Lower leg skin (tissue), 4 donors: ENCODE data around the gene MDK. TPM values are rescaled to one million over a fixed set of nuclear protein-coding genes. Genes with fewer than 3 reads are reported as not detected.

ENCODE experiments used
- DNase-seq, 2 donors: peaks; one replicate each; pipeline ENCODE4 v3.0.0-alpha.2; 2019; ENCODE audit warnings: low spot score in 2 of 2
- H3K4me3 ChIP-seq: fragments of 200-600 bp; sonication (generic); 2 replicates; pipeline ENCODE4 v1.5.1; 2017; ENCODE audit warnings: mild to moderate bottlenecking, low read depth; ENCODE audit not compliant: poor library complexity, severe bottlenecking
- POLR2A ChIP-seq, 2 donors: fragments of 450-650 bp; IDR thresholded peaks; one replicate each; pipeline ENCODE4 v1.6.1; 2016 to 2017; ENCODE audit warnings: antibody characterized with exemption in 2 of 2, mild to moderate bottlenecking in 1 of 2, moderate library complexity in 1 of 2
- WGBS, 2 donors: methylation state at CpG; one replicate each; pipeline ENCODE4 v1.1.5; 2018; 5-methylcytosine and 5-hydroxymethylcytosine counted together
- intact Hi-C: fragments of 100-400 bp; cut with DNase I; formaldehyde crosslinking; loops from one replicate; pipeline ENCODE4 v1.15.0; 2023; ENCODE audit warnings: low total_unique reads
- microRNA-seq, 2 donors: library from miRNA; unstranded; fragments of <30 nt; microRNA quantifications; one replicate each; pipeline ENCODE4, GENCODE V29; 2016; ENCODE audit warnings: borderline replicate concordance in 2 of 2, borderline number of aligned reads in 1 of 2
- total RNA-seq, 4 donors: library from RNA; depleted of rRNA; stranded (reverse); fragments of >200 nt; gene quantifications; one replicate each; pipeline ENCODE4 v1.1.0, GENCODE V29; 2016
- TF ChIP-seq, protein P1 (sequence below), 3 donors: fragments of 450-650 bp; IDR thresholded peaks; one replicate each; pipeline ENCODE4 v1.5.1; 2016; ENCODE audit warnings: antibody characterized with exemption in 3 of 3, mild to moderate bottlenecking in 3 of 3, moderate library complexity in 2 of 3

MDK gene
- total RNA-seq, 4 donors from 2014 or later, result 6.0 to 19.4 (median 12.0) TPM

GRCh38 chr11:46427364-46427763 is 45.9 kb downstream of the MDK start:
- no peak for DNase-seq
- WGBS, 2 donors, result 90 to 92% methylated on average over 9 of the region's 9 CpGs
- intact Hi-C loops, result no loop called here
- no peak overlapping the region for H3K4me3 ChIP-seq
- TF ChIP-seq, protein P1, sequence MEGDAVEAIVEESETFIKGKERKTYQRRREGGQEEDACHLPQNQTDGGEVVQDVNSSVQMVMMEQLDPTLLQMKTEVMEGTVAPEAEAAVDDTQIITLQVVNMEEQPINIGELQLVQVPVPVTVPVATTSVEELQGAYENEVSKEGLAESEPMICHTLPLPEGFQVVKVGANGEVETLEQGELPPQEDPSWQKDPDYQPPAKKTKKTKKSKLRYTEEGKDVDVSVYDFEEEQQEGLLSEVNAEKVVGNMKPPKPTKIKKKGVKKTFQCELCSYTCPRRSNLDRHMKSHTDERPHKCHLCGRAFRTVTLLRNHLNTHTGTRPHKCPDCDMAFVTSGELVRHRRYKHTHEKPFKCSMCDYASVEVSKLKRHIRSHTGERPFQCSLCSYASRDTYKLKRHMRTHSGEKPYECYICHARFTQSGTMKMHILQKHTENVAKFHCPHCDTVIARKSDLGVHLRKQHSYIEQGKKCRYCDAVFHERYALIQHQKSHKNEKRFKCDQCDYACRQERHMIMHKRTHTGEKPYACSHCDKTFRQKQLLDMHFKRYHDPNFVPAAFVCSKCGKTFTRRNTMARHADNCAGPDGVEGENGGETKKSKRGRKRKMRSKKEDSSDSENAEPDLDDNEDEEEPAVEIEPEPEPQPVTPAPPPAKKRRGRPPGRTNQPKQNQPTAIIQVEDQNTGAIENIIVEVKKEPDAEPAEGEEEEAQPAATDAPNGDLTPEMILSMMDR (IDR thresholded peaks at IDR 0.05), result no peak
- no peak for TF ChIP-seq POLR2A (IDR thresholded peaks at IDR 0.05)

DNA sequence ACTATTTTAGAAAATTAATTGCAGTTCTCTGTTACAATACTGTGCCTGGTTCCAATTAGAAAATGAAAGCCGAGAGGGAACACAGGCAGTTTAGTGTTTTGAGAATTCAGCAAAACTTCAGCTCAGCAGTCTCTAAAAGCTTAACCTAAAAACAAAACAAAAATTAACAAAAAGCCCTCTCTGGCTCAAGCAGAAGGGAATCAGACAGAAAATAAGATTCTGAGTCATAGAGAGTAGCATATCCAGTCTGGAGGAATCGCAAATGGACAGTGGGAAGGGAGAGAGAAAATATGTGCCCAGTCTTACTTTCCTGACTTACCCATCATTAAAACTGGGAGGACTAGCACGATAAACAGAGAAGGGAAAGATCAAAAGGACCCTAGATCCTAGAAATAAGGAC is 48.2 kb downstream of the MDK start:
- TF ChIP-seq POLR2A (IDR thresholded peaks at IDR 0.05), result no peak
- TF ChIP-seq, protein P1 (IDR thresholded peaks at IDR 0.05), result no peak
- intact Hi-C loops, result no loop called here
- 65 to 69% methylated on average over 3 of the region's 3 CpGs for WGBS, 2 donors
- H3K4me3 ChIP-seq, result no peak overlapping the region
- no peak for DNase-seq

GRCh38 chr11:46431211-46431610 is 49.7 kb downstream of the MDK start:
- intact Hi-C loops, result no loop called here
- no peak for TF ChIP-seq POLR2A (IDR thresholded peaks at IDR 0.05)
- TF ChIP-seq, protein P1 (IDR thresholded peaks at IDR 0.05), result no peak
- no peak overlapping the region for H3K4me3 ChIP-seq
- no peak for DNase-seq

Small RNA genes within 50 kb of the gene (microRNA-seq; reads per million reads assigned to microRNA genes)
- gene MIR4688, result 0 reads per million in 2 donors

Other genes with a start within 250 kb of the MDK start
- 1 to 10 TPM in 1 of 4 donors, under 1 TPM in 3; 0.15 to 2.3 (median 0.54) TPM for gene CREB3L1, start 104.0 kb upstream of the MDK start, total RNA-seq
- gene DGKZ, start 34.2 kb upstream of the MDK start, total RNA-seq, result 10 to 100 TPM; 41.8 to 86.4 (median 60.3) TPM
- gene CHRM4, start 10.1 kb downstream of the MDK start, total RNA-seq, result 1 to 10 TPM; 1.2 to 8.1 (median 3.3) TPM
- gene AMBRA1, start 212.4 kb downstream of the MDK start, total RNA-seq, result 10 to 100 TPM; 31.5 to 67.5 (median 36.2) TPM
- 1 to 10 TPM; 3.0 to 6.5 (median 4.8) TPM for gene HARBI1, start 235.6 kb downstream of the MDK start, total RNA-seq
- 100 to 1,000 TPM in 2 of 4 donors, 10 to 100 TPM in 2; 42.0 to 151 (median 98.0) TPM for gene ATG13, start 235.9 kb downstream of the MDK start, total RNA-seq